HFF-Myc (cell line): ENCODE measurements around the gene OR51B5.
"Not testable (repeated sequence)": the region's sequence is repeated elsewhere in the genome, so short reads cannot be mapped to it uniquely, and the experiment has no call there.

Experiments
- DNase-seq: peaks from one replicate; pipeline ENCODE4 v3.0.0-alpha.2; 2011; ENCODE audit warnings: low read depth; ENCODE audit errors: extremely low read depth
- H3K4me3 ChIP-seq: replicated peaks from 2 replicates; pipeline ENCODE4 v1.5.1; 2011; ENCODE audit warnings: low read depth, mild to moderate bottlenecking, control low read depth, low read length
- TF ChIP-seq, protein P1 (sequence below): IDR thresholded peaks from 2 replicates; pipeline ENCODE4 v1.5.1; 2012; ENCODE audit warnings: mild to moderate bottlenecking, low read depth, low read length, control low read depth; ENCODE audit errors: missing control alignments

Gene OR51B5

DNA sequence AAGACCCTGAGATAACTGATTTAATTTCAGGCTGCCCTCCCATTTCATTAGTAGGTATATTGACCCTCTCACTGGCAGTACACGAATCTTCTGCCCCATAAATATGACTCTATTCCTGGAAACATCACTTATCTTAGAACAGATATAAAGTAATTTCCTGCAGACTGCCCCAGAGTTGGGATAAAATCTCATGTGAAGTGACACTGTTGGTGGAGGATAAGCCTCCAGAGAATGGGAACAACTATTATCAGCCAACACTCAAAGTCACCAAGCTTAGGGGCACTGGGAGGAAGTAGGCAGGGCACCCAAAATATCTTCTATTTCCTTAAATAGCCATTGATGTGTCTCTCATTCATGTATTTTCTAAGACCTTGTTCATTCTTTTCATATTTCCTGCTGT is 8.2 kb downstream of the OR51B5 start:
- no peak overlapping the region for H3K4me3 ChIP-seq
- TF ChIP-seq, protein P1, sequence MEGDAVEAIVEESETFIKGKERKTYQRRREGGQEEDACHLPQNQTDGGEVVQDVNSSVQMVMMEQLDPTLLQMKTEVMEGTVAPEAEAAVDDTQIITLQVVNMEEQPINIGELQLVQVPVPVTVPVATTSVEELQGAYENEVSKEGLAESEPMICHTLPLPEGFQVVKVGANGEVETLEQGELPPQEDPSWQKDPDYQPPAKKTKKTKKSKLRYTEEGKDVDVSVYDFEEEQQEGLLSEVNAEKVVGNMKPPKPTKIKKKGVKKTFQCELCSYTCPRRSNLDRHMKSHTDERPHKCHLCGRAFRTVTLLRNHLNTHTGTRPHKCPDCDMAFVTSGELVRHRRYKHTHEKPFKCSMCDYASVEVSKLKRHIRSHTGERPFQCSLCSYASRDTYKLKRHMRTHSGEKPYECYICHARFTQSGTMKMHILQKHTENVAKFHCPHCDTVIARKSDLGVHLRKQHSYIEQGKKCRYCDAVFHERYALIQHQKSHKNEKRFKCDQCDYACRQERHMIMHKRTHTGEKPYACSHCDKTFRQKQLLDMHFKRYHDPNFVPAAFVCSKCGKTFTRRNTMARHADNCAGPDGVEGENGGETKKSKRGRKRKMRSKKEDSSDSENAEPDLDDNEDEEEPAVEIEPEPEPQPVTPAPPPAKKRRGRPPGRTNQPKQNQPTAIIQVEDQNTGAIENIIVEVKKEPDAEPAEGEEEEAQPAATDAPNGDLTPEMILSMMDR: no peak
- DNase-seq: no peak

DNA sequence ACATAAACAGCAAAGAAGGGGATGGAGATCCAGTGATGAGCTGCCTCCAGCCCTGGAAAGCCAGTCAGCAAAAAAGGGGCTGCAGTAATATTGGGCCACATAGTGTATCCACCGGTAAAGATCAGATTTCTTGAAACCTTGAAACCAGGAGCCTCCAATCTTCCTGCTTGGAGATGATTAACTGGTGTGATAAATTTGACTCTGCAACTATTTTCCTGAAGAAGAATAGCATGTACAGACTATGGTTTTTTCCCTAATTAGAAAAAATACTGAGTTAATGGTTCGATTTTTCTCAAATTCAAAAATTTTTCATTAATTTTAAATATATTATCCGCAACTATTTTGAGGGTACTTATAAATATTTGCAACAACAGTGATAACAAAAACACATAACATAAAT is 19.1 kb downstream of the OR51B5 start, which contains the start of gene OR51B2:
Gene OR51B2 (minus strand): TSS at position 101 of the 400 bp plus-strand sequence. CDS start 0 bp downstream, at position 101.
- TF ChIP-seq, protein P1: no peak
- DNase-seq: no peak
- no peak within 1 kb of the TSS for H3K4me3 ChIP-seq

DNA sequence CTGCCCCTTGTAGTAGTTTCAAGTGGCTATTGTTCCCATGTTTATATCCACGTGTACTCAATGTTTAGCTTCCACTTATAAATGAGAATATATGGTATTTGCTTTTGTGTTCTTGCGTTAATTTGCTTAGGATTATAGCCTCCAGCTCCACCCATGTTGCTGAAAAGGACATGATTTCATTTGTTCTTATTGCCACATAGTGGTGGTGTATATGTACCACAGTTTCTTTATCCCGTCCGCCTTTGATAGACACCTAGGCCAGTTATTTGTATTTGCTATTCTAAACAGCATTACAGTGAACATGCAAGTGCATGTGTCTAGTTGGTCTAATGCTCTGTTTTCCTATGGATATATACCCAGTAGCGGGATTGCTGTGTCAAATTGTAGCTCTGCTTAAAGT is 26.0 kb downstream of the OR51B5 start:
- no peak overlapping the region for H3K4me3 ChIP-seq
- TF ChIP-seq, protein P1: no peak
- DNase-seq: no peak

DNA sequence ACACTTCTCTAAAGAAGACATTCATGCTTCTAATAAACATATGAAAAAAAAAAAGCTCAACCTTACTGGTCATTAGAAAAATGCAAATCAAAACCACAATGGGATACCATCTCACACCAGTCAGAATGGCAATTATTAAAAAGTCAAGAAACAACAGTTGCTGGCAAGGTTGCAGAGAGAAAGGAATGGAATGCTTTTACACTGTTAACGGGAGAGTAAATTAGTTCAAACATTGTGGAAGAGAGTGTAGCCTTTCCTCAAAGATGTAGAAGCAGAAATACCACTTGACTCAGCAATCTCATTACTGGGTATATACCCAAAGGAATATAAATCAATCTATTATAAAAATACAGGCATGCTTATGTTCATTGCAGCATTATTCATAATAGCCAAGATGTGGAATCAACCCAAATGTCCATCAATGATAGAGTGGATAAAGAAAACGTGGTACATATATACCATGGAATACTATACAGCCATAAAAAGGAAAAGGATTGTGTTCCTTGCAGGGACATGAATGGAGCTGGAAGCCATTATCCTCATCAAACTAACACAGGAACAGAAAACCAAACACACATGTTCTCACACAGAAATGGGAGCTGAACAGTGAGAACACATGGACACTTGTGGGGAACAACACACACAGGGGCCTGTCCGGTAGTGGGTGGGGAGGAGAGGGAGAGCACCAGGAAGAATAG is 29.8 kb downstream of the OR51B5 start:
- not testable (repeated sequence) for H3K4me3 ChIP-seq, DNase-seq

DNA sequence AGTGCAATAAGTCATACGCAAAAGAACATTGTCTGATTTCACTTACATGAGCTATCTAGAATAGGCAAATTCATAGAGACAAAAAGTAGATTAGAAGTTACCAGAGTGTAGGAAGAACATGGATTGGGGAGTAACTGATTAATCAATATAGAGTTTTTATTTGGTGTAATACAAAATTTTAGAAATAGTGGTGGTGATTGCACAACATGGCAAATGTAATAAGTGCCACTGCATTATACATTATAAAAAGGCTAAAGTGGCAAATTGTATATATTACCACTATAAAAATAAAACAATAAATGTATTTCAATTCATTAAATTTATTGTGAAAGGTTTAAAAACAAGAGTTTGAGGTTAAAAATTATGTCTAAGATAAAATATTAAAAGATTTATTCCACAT is 32.9 kb downstream of the OR51B5 start:
- H3K4me3 ChIP-seq: no peak overlapping the region
- TF ChIP-seq, protein P1: no peak
- no peak for DNase-seq

DNA sequence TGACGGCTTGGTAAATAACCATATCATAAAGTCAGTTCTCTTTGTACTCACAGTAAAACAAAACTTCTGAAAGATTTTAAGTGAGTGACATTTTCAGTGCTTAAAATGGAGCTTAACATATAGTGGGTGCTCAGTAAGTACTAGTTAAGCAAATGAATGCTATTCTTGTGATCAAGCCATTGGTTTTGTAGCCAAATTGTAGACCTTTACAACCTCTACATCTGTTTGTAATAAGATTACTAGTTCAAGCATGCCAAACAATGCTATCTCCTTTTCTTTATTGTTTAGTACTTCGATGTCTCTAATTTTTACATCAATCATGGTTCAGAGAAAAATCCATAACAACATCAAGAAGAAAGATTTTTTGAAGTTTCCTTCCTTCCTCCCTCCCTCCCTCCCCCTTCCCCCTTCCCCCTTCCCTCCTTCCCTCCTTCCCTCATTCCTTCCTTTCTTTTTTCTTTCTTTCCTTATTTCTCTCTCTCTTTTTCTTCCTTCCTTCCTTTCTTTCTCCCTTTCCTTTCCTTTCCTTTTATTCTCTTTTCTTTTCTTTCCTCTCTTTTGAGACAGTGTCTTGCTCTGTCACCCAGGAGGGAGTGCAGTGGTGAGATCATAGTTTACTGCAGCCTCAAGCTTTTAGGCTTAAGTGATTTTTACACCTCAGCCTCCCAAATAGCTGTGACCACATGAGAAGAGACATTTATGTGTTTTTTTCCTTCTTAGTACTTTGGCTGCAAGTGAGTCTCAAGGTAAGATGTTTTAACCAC is 35.9 kb downstream of the OR51B5 start:
- DNase-seq: no peak
- H3K4me3 ChIP-seq: no peak overlapping the region
- TF ChIP-seq, protein P1: no peak

DNA sequence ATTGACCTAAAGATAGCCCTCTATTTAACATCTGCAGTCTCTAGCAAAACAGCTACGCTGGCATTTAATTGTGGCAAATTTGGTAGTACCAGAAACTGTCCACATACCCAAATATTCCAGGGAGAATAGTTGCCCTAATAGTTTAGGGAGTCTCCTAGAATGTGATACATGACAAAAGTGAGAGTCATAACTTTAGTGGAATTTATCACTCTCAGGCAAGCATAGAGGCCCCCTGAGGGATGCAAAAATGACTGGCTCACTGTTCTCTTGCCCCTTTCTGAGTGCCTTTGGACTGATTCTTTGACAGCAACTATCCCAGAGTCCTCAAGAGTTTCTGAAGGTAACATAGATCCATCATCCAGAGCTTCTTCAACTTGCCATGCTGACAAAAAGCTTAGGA is 39.3 kb downstream of the OR51B5 start:
- TF ChIP-seq, protein P1: no peak
- no peak overlapping the region for H3K4me3 ChIP-seq
- no peak for DNase-seq
